GM11168 (cell line): ENCODE data around the gene CUX1.
"Not testable (repeated sequence)": the region's sequence is repeated elsewhere in the genome, so short reads cannot be mapped to it uniquely, and the experiment has no call there.

Experiments
- in situ Hi-C: fragments of 300-500 bp; cut with MboI; formaldehyde crosslinking; loops from one replicate; pipeline ENCODE4 v1.12.0; 2022; ENCODE audit warnings: low sequenced_read_pairs; ENCODE audit not compliant: unreplicated experiment

The CUX1 gene

DNA sequence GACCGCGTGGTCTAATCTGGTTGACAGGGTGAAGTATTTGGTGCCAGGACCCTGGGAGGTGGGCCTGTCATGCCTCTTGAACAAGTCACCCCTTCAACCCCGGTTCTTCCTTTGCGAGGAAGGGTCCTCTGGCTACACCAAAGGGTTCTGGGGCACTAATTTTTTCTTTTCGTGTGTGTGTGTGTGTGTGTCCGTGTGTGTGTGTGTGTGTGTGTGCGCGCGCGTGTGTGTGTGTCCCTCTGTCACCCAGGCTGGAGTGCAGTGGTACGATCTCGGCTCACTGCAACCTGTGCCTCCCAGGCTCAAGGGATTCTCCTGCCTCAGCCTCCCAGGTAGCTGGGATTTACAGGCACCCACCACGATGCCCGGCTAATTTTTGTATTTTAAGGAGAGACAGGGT is 483.9 kb downstream of the CUX1 start:
- in situ Hi-C loops, result not testable (repeated sequence)

GRCh38 chr7:102302025-102302424 is 484.6 kb downstream of the CUX1 start:
- in situ Hi-C loops, result no loop called here

DNA sequence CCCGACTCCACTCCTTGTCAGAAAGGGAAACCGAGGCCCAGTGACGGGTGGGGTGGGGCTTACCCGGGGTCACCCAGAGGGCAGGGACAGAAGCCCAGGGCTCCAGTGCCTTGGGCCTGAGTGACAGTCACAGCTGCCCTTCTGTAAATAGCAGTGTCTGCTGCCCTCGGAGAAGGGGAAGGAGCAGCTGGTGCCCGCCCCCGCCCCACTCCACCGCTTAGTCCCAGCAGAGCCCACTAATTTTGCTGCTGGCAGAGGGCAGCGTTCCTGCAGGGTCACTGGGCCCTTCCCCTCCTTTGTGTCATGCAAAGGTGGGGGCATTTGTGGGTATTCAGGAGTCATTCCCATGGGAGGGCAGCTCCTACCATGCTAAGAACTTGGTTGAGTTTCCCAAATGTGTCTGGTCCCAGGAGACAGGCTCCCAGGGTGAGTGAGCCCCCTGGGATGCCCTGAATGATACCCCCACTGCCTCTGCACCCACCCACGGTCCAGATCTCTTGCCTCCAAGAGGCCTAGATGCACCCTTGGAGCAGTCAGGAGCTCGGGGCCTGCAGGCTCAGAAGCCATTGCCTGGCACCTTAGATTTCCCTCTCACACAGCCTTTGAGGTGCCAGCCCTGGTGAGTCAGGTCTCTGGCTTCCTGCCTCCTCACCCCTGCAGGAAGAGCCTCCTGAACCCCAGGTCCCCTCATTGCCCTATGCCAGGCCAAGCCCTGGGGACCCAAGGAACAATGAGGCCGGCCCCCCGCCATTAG is 486.4 kb downstream of the CUX1 start:
- in situ Hi-C loops, result no loop called here

DNA sequence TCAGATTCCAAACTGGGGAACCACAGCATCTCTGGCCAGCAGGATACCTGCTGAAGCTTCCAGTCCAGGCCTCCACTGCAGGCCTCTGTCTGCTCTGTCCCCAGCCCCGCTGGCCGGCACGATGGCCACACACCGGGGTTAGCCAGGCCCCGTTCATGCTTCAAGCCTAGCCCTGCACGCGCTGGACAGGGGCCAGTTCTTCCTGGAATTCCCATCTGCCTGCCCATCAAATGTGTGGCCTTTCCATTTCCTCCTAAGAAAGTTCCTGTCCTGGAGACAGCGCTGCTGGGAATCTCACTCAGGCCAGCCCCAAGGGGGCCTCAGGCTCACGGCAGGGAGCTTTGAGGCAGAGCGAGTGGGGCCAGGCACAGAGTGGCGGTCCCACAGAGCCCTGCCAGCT is 487.2 kb downstream of the CUX1 start:
- in situ Hi-C loops, result no loop called here

- in situ Hi-C loops, result no loop called here
Observed at GRCh38 chr7:102305414-102306268, 488.2 kb downstream of the CUX1 start.

GRCh38 chr7:102306916-102307677 is 489.7 kb downstream of the CUX1 start:
- in situ Hi-C loops, result no loop called here

- in situ Hi-C loops, result no loop called here
Observed at GRCh38 chr7:102310414-102310815, 493.0 kb downstream of the CUX1 start.

GRCh38 chr7:102312317-102312716 is 494.9 kb downstream of the CUX1 start:
- in situ Hi-C loops, result no loop called here

DNA sequence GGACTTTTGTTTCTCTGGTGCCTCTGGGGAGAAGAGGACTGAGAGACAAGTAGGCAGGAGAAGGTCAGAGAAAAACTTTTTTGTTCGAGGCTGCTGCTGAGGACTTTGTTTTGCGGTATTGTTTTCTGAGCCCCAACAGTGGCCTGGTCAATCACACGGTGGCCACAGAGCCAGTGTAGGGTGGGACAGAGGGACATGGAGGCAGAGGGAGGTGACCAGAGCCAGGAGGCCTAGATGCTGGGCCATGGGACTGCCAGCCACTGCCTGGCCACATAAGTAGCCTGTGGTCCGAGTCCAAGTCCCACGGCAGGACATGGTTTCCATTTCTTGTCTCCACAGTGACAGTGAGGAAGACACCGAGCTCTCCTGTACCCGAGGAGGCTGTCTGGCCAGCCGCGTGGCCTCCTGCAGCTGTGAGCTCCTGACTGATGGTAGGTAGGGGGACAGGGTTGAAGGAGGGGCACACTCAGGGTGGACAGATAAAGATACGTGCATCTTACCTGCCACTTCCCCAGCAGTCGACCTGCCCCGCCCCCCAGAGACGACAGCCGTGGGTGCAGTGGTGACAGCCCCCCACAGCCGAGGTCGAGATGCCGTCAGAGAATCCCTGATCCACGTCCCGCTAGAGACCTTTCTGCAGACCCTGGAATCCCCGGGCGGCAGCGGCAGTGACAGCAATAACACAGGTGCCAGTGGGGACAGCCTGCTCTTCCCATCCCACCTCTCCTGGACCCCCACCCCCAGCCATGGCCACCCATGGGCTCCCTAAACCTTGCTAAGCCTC is 496.8 kb downstream of the CUX1 start:
- in situ Hi-C loops, result no loop called here

DNA sequence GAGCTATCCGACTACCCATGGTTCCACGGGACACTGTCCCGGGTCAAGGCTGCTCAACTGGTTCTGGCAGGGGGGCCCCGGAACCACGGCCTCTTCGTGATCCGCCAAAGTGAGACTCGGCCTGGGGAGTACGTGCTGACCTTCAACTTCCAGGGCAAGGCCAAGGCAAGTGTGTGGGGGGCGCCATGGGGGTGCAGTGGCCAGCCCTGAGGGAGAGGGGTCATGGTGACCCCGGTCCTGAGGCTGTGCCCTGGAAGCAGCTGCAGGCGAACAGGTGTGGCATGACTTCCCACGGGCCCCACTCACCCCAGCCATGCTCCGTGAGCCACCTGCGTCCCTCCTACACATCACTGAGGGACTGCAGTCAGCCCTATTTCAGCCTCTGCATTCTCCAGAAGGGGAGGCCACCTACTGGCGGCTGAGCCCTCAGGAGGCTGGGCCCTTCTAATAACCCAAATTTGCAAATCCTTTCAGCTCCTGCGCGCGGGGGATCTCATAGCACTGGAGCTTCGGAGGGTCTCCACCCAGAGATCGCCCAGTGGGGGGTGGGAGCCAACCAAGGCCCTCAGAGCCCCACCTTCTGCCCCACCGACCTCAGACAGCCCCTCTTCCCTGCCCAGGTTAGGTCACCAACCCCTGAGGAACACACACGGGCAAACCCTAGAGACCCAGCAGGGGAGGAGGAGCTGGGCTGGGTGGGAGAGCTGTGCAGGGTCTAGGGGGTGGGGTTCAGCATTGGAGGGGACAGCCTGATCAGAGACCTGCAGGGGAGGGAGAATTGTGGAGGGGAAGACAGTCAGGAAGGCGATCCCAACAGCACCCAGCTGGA is 500.0 kb downstream of the CUX1 start:
- in situ Hi-C loops, result no loop called here

GRCh38 chr7:102318482-102318971 is 501.1 kb downstream of the CUX1 start:
- in situ Hi-C loops, result no loop called here

DNA sequence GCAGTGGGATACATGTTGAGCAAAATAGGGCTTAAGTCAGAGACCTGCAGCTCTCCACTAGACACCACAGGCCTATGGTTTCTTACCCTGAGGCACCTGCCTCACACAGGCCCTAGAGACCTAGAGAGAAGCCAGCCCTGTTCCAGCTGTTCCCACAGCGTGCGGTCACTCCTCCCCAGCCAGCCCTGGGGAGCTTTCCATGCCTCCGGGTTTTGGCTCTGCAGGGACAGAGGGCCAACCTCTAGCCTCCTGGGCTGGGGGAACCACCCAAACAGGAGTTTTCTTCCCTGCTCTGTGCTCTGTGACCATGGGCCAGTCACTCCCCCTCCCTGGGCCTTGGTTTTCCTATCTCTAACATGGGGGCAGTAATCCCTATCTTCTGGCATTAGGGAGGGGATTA is 502.2 kb downstream of the CUX1 start:
- in situ Hi-C loops, result no loop called here

DNA sequence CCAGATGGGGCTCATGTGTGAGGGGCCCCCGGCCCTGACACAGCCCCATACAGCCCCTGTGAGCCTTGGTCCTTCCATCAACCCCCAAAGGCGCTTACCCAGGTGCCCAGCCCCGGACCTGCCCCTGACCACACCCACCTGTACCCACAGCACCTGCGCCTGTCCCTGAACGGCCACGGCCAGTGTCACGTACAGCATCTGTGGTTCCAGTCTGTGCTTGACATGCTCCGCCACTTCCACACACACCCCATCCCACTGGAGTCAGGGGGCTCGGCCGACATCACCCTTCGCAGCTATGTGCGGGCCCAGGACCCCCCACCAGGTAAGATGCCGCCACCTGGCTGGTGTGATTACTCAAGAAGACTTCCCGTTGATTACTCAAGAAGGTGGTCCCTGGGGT is 502.8 kb downstream of the CUX1 start:
- in situ Hi-C loops, result no loop called here

DNA sequence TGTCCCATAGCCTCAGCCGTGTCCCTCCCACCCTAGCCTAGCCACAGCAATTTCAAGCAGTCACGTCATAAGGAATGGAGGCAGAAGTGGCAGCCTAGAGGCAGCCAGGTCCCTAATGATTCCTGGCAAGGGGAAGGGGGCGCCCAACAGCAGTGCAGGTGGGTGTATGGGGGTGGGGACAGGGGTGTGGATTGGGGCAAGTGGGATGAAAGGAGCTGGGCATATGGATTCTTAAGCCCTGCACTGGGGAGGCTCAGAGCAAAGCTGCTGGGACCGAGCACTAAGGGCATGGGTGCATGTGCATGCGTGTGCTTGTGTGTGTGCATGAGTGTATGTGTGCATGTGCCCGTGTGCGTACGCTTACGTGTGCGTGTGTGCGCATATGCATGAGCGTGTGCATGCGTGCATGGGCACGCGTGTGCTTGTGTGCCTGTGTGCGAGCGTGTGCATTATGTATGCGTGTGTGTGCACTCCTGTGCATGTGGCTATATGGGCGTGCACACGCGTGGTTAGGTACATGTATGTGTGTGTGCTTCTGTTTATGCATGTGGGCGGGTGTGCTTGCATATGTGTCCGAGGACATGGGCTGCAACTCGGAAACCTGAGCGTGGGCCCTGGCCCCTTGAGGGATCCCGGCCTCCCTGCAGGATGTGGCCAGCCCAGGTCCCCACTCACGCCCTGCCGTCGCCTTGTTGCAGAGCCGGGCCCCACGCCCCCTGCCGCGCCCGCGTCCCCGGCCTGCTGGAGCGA is 503.4 kb downstream of the CUX1 start:
- in situ Hi-C loops, result no loop called here

- in situ Hi-C loops, result no loop called here
Observed at GRCh38 chr7:102321351-102322201, 504.1 kb downstream of the CUX1 start.

GRCh38 chr7:102322202-102322715 is 504.8 kb downstream of the CUX1 start:
- in situ Hi-C loops, result no loop called here

DNA sequence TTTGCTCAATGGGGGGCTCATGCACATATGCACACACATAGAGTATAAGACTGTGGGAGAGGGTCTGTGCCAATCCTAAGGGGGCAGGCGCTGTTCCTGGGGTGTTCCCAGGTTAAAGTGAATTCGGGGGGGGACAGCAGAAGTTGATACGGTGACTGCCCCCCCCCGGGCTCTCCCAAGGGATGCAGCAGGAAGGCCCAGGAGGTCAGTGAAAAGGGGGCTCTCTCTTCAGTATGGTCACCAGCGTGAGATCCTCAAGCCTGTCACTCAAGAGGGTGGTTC is 506.4 kb downstream of the CUX1 start:
- in situ Hi-C loops, result no loop called here
